MM.1S (cell line): ENCODE data around the gene CHCHD4.

Experiments used
- CTCF ChIP-seq: fragments of 300-600 bp; sonication (generic); IDR thresholded peaks from 2 replicates; pipeline ENCODE4 v1.5.1; 2016; ENCODE audit warnings: antibody characterized with exemption, low read length, mixed read lengths
- EZH2 ChIP-seq: fragments of 300-600 bp; sonication (generic); optimal IDR thresholded peaks from 2 replicates; pipeline ENCODE3; 2017; ENCODE audit warnings: low read depth, mild to moderate bottlenecking, antibody characterized with exemption, low read length, mixed read lengths
- EZH2phosphoT487 ChIP-seq: fragments of 300-600 bp; sonication (generic); IDR thresholded peaks from 2 replicates; pipeline ENCODE4 v1.6.1; 2018; ENCODE audit warnings: antibody characterized with exemption, low read length

- TF ChIP-seq CTCF = no peak
- no peak for TF ChIP-seq EZH2
- no peak for TF ChIP-seq EZH2phosphoT487
Observed at GRCh38 chr3:14137004-14137403, 12.3 kb upstream of the CHCHD4 start.
